Activated CD8-positive, alpha-beta memory T cell treated with anti-CD3 and anti-CD28 coated beads for 1 hour (primary cell): ENCODE results near the gene HSD11B1L.
"Not testable (repeated sequence)": the region's sequence is repeated elsewhere in the genome, so short reads cannot be mapped to it uniquely, and the experiment has no call there.

Source experiments
- DNase-seq, 2 donors: peaks; one replicate each; pipeline ENCODE4 v3.0.0-alpha.2; 2020; ENCODE audit warnings: low read depth in 1 of 2; ENCODE audit errors: extremely low read depth in 1 of 2

HSD11B1L gene

GRCh38 chr19:5686647-5687359, 6.0 kb downstream of the HSD11B1L start:
- DNase-seq, result peak; percentile 86 to 93

GRCh38 chr19:5687360-5688198, 6.8 kb downstream of the HSD11B1L start:
- DNase-seq, result no peak

GRCh38 chr19:5688262-5688881, 7.5 kb downstream of the HSD11B1L start:
- not testable (repeated sequence) for DNase-seq

GRCh38 chr19:5690125-5690954, 9.5 kb downstream of the HSD11B1L start, which contains the start of gene RPL36:
TSS of gene RPL36 (plus strand) at chr19:5690295. CDS start at chr19:5690508, 213 bp downstream.
- peak; percentile 95 to 99 for DNase-seq

- peak in 1 of 2 donors; percentile 14 for DNase-seq
Observed at GRCh38 chr19:5690955-5691821, 10.4 kb downstream of the HSD11B1L start.

- no peak for DNase-seq
Observed at GRCh38 chr19:5691822-5692722, 11.2 kb downstream of the HSD11B1L start.

GRCh38 chr19:5692723-5693194, 11.9 kb downstream of the HSD11B1L start:
- no peak for DNase-seq

GRCh38 chr19:5693195-5694166, 12.7 kb downstream of the HSD11B1L start:
- DNase-seq, result no peak

GRCh38 chr19:5694167-5694955, 13.5 kb downstream of the HSD11B1L start:
- no peak for DNase-seq

GRCh38 chr19:5694956-5695648, 14.3 kb downstream of the HSD11B1L start:
- no peak for DNase-seq

GRCh38 chr19:5695649-5696195, 14.9 kb downstream of the HSD11B1L start:
- no peak for DNase-seq

- DNase-seq, result no peak
Observed at GRCh38 chr19:5696196-5697021, 15.6 kb downstream of the HSD11B1L start.

- no peak for DNase-seq
Observed at GRCh38 chr19:5697022-5697889, 16.4 kb downstream of the HSD11B1L start.
